HEK293 (cell line): Measurements from ENCODE around the gene ATRNL1.

ENCODE experiments used
- CTCF ChIA-PET: fragments of 350-600 bp; formaldehyde crosslinking; extraction: SDS; loops from one replicate; lab custom pipeline; 2021; ENCODE audit warnings: antibody characterized with exemption; lab: Yijun Ruan, JAX
- POLR2A ChIA-PET: fragments of 300-600 bp; formaldehyde crosslinking; extraction: SDS; loops from one replicate; lab custom pipeline; 2020; ENCODE audit warnings: antibody characterized with exemption, inconsistent platforms; lab: Yijun Ruan, JAX
- H3K27ac ChIP-seq: fragments of 200-500 bp; sonication (Bioruptor generic); 2 replicates; pipeline ENCODE4 v1.5.1; 2014; ENCODE audit warnings: low read depth, low read length, control low read depth, inconsistent platforms; ENCODE audit errors: extremely low read depth
- H3K36me3 ChIP-seq, 2 experiments: fragments of 200-500 bp in 1 of 2; sonication (Bioruptor generic) in 1 of 2; 1 replicate in 1 of 2; 2 replicates in 1 of 2; pipeline ENCODE4 v1.5.1; 2014 to 2017; ENCODE audit warnings: inconsistent platforms in 2 of 2, low read length in 2 of 2; ENCODE audit not compliant: control insufficient read depth in 2 of 2, insufficient read depth in 1 of 2
- H3K4me1 ChIP-seq: fragments of 200-500 bp; sonication (Bioruptor generic); 2 replicates; pipeline ENCODE4 v1.5.1; 2014; ENCODE audit warnings: mild to moderate bottlenecking, low read length, inconsistent platforms; ENCODE audit not compliant: control insufficient read depth, insufficient read depth
- H3K4me3 ChIP-seq: 2 replicates; pipeline ENCODE4 v1.5.1; 2011; ENCODE audit warnings: low read depth, mild to moderate bottlenecking, control low read depth, low read length, moderate library complexity
- H3K9me3 ChIP-seq: fragments of 200-500 bp; sonication (Bioruptor generic); 2 replicates; pipeline ENCODE4 v1.5.1; 2014; ENCODE audit warnings: low read depth, low read length, inconsistent platforms; ENCODE audit not compliant: control insufficient read depth, insufficient read depth
- PBX3 ChIP-seq: sonication (generic); formaldehyde crosslinking; IDR thresholded peaks from 2 replicates; pipeline ENCODE4 v1.8.1; 2022; ENCODE audit warnings: mild to moderate bottlenecking, moderate library complexity, missing genetic modification reagents
- PRDM10 ChIP-seq: fragments of 450-650 bp; formaldehyde crosslinking; IDR thresholded peaks from 2 replicates; pipeline ENCODE4 v1.5.1; 2016; ENCODE audit warnings: missing biosample characterization, missing genetic modification characterization
- SP2 ChIP-seq: fragments of 450-650 bp; formaldehyde crosslinking; IDR thresholded peaks from 2 replicates; pipeline ENCODE4 v1.5.1; 2016; ENCODE audit warnings: missing biosample characterization, missing genetic modification characterization
- TSHZ1 ChIP-seq: fragments of 450-650 bp; formaldehyde crosslinking; IDR thresholded peaks from 2 replicates; pipeline ENCODE4 v1.5.1; 2016; ENCODE audit warnings: missing biosample characterization, missing genetic modification characterization, borderline replicate concordance
- YY1 ChIP-seq: fragments of 450-650 bp; formaldehyde crosslinking; IDR thresholded peaks from 2 replicates; pipeline ENCODE4 v1.5.1; 2018; ENCODE audit warnings: missing biosample characterization, missing genetic modification characterization
- YY2 ChIP-seq: fragments of 450-650 bp; formaldehyde crosslinking; IDR thresholded peaks from 2 replicates; pipeline ENCODE4 v1.5.1; 2016; ENCODE audit warnings: missing biosample characterization, missing genetic modification characterization
- ZBTB20 ChIP-seq: fragments of 450-650 bp; formaldehyde crosslinking; IDR thresholded peaks from 2 replicates; pipeline ENCODE4 v1.5.1; 2016; ENCODE audit warnings: missing biosample characterization, missing genetic modification characterization
- ZBTB44 ChIP-seq: fragments of 450-650 bp; IDR thresholded peaks from 2 replicates; pipeline ENCODE4 v1.5.1; 2018; ENCODE audit warnings: missing biosample characterization, mild to moderate bottlenecking, missing genetic modification characterization
- ZBTB8A ChIP-seq: fragments of 450-650 bp; formaldehyde crosslinking; IDR thresholded peaks from 2 replicates; pipeline ENCODE4 v1.5.1; 2016; ENCODE audit warnings: missing biosample characterization, missing genetic modification characterization
- ZFP69B ChIP-seq: fragments of 450-650 bp; formaldehyde crosslinking; IDR thresholded peaks from 2 replicates; pipeline ENCODE4 v1.5.1; 2016; ENCODE audit warnings: missing biosample characterization, missing genetic modification characterization
- ZNF146 ChIP-seq: fragments of 450-650 bp; formaldehyde crosslinking; IDR thresholded peaks from 2 replicates; pipeline ENCODE4 v1.5.1; 2016; ENCODE audit warnings: missing biosample characterization, missing genetic modification characterization
- ZNF292 ChIP-seq: fragments of 450-650 bp; formaldehyde crosslinking; IDR thresholded peaks from 2 replicates; pipeline ENCODE4 v1.5.1; 2016; ENCODE audit warnings: low read depth, missing biosample characterization, missing genetic modification characterization, borderline replicate concordance
- ZNF350 ChIP-seq: fragments of 450-650 bp; formaldehyde crosslinking; IDR thresholded peaks from 2 replicates; pipeline ENCODE4 v1.5.0; 2017; ENCODE audit warnings: missing biosample characterization, mild to moderate bottlenecking, missing genetic modification characterization
- ZNF362 ChIP-seq: fragments of 450-650 bp; formaldehyde crosslinking; IDR thresholded peaks from 2 replicates; pipeline ENCODE4 v1.5.1; 2016; ENCODE audit warnings: missing biosample characterization, missing genetic modification characterization
- ZNF404 ChIP-seq: fragments of 450-650 bp; formaldehyde crosslinking; IDR thresholded peaks from 2 replicates; pipeline ENCODE4 v1.5.1; 2017; ENCODE audit warnings: missing biosample characterization, missing genetic modification characterization
- ZNF514 ChIP-seq: fragments of 450-650 bp; formaldehyde crosslinking; IDR thresholded peaks from 2 replicates; pipeline ENCODE4 v1.5.1; 2016; ENCODE audit warnings: missing biosample characterization, missing genetic modification characterization
- ZNF76 ChIP-seq: fragments of 450-650 bp; formaldehyde crosslinking; IDR thresholded peaks from 2 replicates; pipeline ENCODE4; 2016; ENCODE audit warnings: low read depth, missing biosample characterization, missing genetic modification characterization, borderline replicate concordance
- ZSCAN16 ChIP-seq: fragments of 450-650 bp; formaldehyde crosslinking; IDR thresholded peaks from 2 replicates; pipeline ENCODE4 v1.5.1; 2016; ENCODE audit warnings: missing biosample characterization, missing genetic modification characterization

The ATRNL1 gene

GRCh38 chr10:115091161-115091560 lies 2.0 kb upstream of the ATRNL1 start (continued):
- no peak for TF ChIP-seq TSHZ1
- no peak for TF ChIP-seq ZNF350 (tag by site-specific recombination)
- no peak for TF ChIP-seq ZNF514 (tag by site-specific recombination)

GRCh38 chr10:115092258-115092554 lies 959 bp upstream of the ATRNL1 start:
- H3K9me3 ChIP-seq, result no peaks in the 10 kb centered on the region
- 0 out of 2 replicates have a peak, but pooled peaks cover 3% of the 10 kb centered on the region for H3K4me1 ChIP-seq
- ChIA-PET POLR2A (interaction anchor here (0.8 kb wide), 1 partner anchor 38 kb away, joined by 5 read pairs; no protein-coding TSS in a partner anchor), CTCF (no interaction called here)
- no peaks in the 10 kb centered on the region; a peak in 1 of 3 replicates for H3K36me3 ChIP-seq
- H3K27ac ChIP-seq, result peak overlapping the region; percentile 91; the same call in 1 of the 2 replicates
- peak overlapping the region; percentile 85 for H3K4me3 ChIP-seq
- TF ChIP-seq PRDM10 (tag by site-specific recombination) (peak; percentile 88), YY2 (tag by site-specific recombination) (no peak), ZBTB8A (tag by site-specific recombination) (peak; percentile 82), ZNF76 (tag by site-specific recombination) (no peak), ZNF292 (tag by site-specific recombination) (no peak), ZNF146 (peak; percentile 65; the same call in 1 of the 2 replicates), ZBTB44 (tag by site-specific recombination) (no peak), ZNF350 (tag by site-specific recombination) (no peak), SP2 (no peak; the same call in 1 of the 2 replicates), ZBTB20 (0 out of 2 replicates have a peak, but pooled peaks have one; percentile 43)

- Histone ChIP-seq H3K9me3 (no peaks in the 10 kb centered on the region), H3K4me1 (0 out of 2 replicates have a peak, but pooled peaks cover 3% of the 10 kb centered on the region), H3K36me3 (no peaks in the 10 kb centered on the region; a peak in 1 of 3 replicates), H3K27ac (peak overlapping the region; percentile 91), H3K4me3 (peak overlapping the region; percentile 85)
- POLR2A ChIA-PET, result interaction anchor here (0.8 kb wide), 1 partner anchor 39 kb away, joined by 5 read pairs; no protein-coding TSS in a partner anchor
- CTCF ChIA-PET, result no interaction called here
- TF ChIP-seq PBX3 (CRISPR knock-in tag), result no peak
- no peak for TF ChIP-seq ZSCAN16
- no peak; the same call in 1 of the 2 replicates for TF ChIP-seq YY1 (tag by site-specific recombination)
- peak; percentile 75 for TF ChIP-seq ZFP69B
- no peak for TF ChIP-seq ZNF362 (tag by site-specific recombination)
- TF ChIP-seq ZNF404 (tag by site-specific recombination), result no peak
Measured at GRCh38 chr10:115092555-115093285, 445 bp upstream of the ATRNL1 start.
